ENCODE measurements around the gene PIP5K1A.

Gene PIP5K1A

DNA sequence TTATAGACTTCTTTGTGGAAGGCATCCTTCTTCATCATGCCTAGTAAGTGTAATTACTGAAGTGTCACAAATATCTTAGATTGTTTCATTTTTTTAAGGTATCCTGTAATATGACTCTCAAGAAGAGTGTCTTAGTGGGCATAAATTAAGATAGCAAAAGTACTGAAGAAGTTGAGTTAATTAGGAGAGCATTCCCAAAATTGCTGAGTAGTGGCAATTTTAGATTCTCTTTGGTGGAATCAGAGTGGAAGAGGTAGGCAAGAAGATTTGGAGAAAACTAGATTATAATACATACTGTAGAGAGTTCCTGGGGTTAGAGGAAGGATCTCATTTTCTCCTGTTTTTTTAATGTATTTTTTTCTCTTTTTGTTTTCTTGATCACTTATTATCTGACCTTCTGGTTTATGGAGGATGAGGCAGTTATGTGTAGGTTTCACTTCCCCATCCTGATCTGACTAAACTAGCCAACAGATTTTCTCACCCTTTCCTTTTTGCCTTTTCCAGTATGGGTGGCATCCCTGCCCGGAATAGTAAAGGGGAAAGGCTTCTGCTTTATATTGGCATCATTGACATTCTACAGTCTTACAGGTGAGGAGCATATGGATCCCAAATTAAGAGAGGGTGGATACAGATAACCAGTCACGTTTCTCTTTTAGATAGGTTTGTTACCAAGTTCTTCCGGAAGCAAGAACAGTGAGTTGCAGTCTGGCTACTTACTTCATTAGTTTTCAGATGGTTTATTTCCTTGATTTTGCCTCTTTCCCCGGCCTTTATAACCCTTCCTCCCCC is 39.5 kb downstream of the PIP5K1A start:
- no peak for DNase-seq (ENCODE audit: extremely low read depth, insufficient read length)
- H3K36me3 ChIP-seq (ENCODE audit: control insufficient read depth, insufficient read depth, low read length): peaks cover 23% of the 10 kb centered on the region
- no peaks in the 10 kb centered on the region for H3K27me3 ChIP-seq (replicated peaks; ENCODE audit: control insufficient read depth, insufficient read depth, low read length)
- H3K4me3 ChIP-seq (replicated peaks; ENCODE audit: low read depth, low read length): no peak overlapping the region
- TF ChIP-seq, protein P1, sequence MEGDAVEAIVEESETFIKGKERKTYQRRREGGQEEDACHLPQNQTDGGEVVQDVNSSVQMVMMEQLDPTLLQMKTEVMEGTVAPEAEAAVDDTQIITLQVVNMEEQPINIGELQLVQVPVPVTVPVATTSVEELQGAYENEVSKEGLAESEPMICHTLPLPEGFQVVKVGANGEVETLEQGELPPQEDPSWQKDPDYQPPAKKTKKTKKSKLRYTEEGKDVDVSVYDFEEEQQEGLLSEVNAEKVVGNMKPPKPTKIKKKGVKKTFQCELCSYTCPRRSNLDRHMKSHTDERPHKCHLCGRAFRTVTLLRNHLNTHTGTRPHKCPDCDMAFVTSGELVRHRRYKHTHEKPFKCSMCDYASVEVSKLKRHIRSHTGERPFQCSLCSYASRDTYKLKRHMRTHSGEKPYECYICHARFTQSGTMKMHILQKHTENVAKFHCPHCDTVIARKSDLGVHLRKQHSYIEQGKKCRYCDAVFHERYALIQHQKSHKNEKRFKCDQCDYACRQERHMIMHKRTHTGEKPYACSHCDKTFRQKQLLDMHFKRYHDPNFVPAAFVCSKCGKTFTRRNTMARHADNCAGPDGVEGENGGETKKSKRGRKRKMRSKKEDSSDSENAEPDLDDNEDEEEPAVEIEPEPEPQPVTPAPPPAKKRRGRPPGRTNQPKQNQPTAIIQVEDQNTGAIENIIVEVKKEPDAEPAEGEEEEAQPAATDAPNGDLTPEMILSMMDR (IDR thresholded peaks at IDR 0.05; ENCODE audit: insufficient read depth, low read length, poor library complexity, severe bottlenecking): no peak

DNA sequence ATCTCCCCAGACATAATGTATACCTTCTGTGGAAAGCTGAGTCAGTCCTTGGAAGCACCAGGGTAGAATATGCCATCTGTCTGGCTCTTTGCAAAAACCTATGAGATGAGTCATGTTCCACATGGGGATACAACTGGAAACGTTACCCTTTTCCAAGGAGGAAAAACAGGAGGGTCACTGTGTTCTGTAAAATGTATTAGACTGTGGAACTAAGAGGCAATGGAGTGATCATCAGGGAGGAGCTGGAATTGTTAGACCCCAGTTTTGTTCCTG is 40.1 kb downstream of the PIP5K1A start:
- DNase-seq (ENCODE audit: extremely low read depth, insufficient read length): no peak
- Histone ChIP-seq H3K27me3 (replicated peaks; ENCODE audit: control insufficient read depth, insufficient read depth, low read length) (no peaks in the 10 kb centered on the region), H3K4me3 (replicated peaks; ENCODE audit: low read depth, low read length) (no peak overlapping the region), H3K36me3 (ENCODE audit: control insufficient read depth, insufficient read depth, low read length) (peaks cover 23% of the 10 kb centered on the region)
- TF ChIP-seq, protein P1 (IDR thresholded peaks at IDR 0.05; ENCODE audit: insufficient read depth, low read length, poor library complexity, severe bottlenecking): no peak

DNA sequence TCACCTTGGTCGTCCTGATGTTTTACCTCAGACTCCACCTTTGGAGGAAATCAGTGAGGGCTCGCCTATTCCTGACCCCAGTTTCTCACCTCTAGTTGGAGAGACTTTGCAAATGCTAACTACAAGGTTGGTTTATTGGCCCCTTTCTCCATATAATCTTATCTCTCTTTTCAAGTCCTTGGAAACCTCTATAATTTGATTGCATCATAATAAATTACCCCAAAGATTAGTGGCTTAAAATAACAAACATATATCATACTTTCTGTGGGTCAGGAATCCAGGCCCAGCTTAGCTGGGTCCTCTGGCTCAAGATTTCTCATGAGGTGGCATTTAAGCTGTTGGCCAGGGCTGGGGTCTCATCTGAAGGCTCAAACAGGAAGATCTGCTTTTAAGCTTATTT is 44.1 kb downstream of the PIP5K1A start:
- peaks cover 19% of the 10 kb centered on the region for H3K36me3 ChIP-seq (ENCODE audit: control insufficient read depth, insufficient read depth, low read length)
- TF ChIP-seq, protein P1 (IDR thresholded peaks at IDR 0.05; ENCODE audit: insufficient read depth, low read length, poor library complexity, severe bottlenecking): no peak

DNA sequence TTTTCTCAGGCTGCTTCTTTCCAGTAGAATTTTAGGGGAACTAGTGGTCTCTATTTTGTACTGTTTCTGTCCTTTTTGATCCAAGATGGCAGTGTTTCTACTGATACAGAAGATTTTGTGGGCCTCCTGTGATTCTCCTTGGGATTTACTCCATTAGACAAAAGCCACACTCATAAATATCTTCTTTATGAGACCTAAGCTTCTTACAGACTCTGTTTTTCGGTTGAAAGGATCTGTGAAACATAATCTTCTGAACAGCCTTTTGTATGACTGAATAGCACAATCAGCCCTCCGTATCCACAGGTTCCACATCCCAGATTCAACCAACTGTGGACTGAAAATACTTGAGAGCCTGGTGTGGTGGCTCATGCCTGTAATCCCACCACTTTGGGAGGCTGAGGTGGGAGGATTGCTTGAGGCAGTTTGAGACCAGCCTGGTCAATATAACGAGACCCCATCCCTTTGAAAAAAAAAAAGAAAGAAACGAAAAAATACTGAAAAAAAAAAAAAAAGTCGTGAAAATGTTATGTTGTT is 45.4 kb downstream of the PIP5K1A start:
- no peak overlapping the region for H3K4me3 ChIP-seq (replicated peaks; ENCODE audit: low read depth, low read length)
- DNase-seq (ENCODE audit: extremely low read depth, insufficient read length): no peak
- H3K27me3 ChIP-seq (replicated peaks; ENCODE audit: control insufficient read depth, insufficient read depth, low read length): no peaks in the 10 kb centered on the region
- TF ChIP-seq, protein P1 (IDR thresholded peaks at IDR 0.05; ENCODE audit: insufficient read depth, low read length, poor library complexity, severe bottlenecking): no peak
- H3K36me3 ChIP-seq (ENCODE audit: control insufficient read depth, insufficient read depth, low read length): peaks cover 21% of the 10 kb centered on the region

More for the DNA sequence above, 44.1 kb downstream of the PIP5K1A start:
- no peaks in the 10 kb centered on the region for H3K27me3 ChIP-seq (replicated peaks; ENCODE audit: control insufficient read depth, insufficient read depth, low read length)
- no peak for DNase-seq (ENCODE audit: extremely low read depth, insufficient read length)
- no peak overlapping the region for H3K4me3 ChIP-seq (replicated peaks; ENCODE audit: low read depth, low read length)

GRCh38 chr1:151246786-151247185 is 48.4 kb downstream of the PIP5K1A start:
- no peak overlapping the region for H3K4me3 ChIP-seq (replicated peaks; ENCODE audit: low read depth, low read length)
- TF ChIP-seq, protein P1 (IDR thresholded peaks at IDR 0.05; ENCODE audit: insufficient read depth, low read length, poor library complexity, severe bottlenecking): no peak
- no peaks in the 10 kb centered on the region for H3K27me3 ChIP-seq (replicated peaks; ENCODE audit: control insufficient read depth, insufficient read depth, low read length)
- peaks cover 13% of the 10 kb centered on the region for H3K36me3 ChIP-seq (ENCODE audit: control insufficient read depth, insufficient read depth, low read length)
- no peak for DNase-seq (ENCODE audit: extremely low read depth, insufficient read length)
